Measurements from ENCODE around the gene TAS2R4.
A peak's percentile ranks its signal among the peaks of the same experiment; 100 is the strongest.
"Not testable (repeated sequence)": the region's sequence is repeated elsewhere in the genome, so short reads cannot be mapped to it uniquely, and the experiment has no call there.

TAS2R4 gene

DNA sequence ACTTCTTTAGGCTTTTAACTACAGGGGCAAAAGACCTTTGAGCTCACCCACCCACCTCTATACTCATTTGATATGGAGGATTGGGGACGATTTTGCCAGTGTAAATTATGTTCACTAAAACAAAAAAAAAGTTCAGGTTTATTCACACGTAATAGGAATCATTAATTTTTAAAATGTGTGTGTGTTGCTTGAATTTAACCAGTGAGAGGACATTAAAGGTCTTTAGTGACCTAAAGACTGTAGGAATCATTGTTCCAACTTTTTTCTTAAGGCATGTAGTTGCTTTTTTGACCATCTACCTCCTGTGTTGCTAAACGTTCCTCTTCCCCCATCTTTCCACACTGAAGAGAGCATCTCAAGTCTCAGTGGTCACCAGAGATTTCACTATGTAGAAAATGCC is 37.2 kb upstream of the TAS2R4 start:
- DNase-seq (ENCODE audit: low read depth) = no peak
- TF ChIP-seq, protein P1, sequence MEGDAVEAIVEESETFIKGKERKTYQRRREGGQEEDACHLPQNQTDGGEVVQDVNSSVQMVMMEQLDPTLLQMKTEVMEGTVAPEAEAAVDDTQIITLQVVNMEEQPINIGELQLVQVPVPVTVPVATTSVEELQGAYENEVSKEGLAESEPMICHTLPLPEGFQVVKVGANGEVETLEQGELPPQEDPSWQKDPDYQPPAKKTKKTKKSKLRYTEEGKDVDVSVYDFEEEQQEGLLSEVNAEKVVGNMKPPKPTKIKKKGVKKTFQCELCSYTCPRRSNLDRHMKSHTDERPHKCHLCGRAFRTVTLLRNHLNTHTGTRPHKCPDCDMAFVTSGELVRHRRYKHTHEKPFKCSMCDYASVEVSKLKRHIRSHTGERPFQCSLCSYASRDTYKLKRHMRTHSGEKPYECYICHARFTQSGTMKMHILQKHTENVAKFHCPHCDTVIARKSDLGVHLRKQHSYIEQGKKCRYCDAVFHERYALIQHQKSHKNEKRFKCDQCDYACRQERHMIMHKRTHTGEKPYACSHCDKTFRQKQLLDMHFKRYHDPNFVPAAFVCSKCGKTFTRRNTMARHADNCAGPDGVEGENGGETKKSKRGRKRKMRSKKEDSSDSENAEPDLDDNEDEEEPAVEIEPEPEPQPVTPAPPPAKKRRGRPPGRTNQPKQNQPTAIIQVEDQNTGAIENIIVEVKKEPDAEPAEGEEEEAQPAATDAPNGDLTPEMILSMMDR (IDR thresholded peaks at IDR 0.05; ENCODE audit: control insufficient read depth, insufficient read depth, low read depth, low read length, missing control alignments) = no peak
- no peak overlapping the region; the same call in 1 of the 2 replicates for H3K4me3 ChIP-seq (ENCODE audit: control insufficient read depth, low read depth, low read length)

DNA sequence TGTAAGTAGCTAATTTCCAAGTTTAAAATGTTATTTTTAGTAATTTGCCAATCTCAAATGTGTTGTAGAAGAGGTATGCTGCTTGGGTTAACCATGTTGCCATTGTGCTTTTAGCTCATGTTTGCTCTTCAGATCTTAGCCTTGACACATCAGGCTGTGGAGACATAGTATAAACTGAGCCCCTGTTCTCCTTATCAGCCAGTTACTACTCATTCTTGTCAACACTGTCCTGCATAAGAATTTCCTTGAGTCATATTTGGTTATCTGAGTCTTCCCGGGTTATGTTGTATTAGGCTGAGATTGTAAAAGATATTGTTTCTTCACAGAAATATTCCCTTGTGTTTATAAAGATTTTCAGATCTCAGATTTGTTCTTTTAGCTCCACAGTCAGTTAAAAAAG is 34.2 kb upstream of the TAS2R4 start:
- DNase-seq (ENCODE audit: low read depth) = no peak
- H3K4me3 ChIP-seq (ENCODE audit: control insufficient read depth, low read depth, low read length) = no peak overlapping the region
- TF ChIP-seq, protein P1 (IDR thresholded peaks at IDR 0.05; ENCODE audit: control insufficient read depth, insufficient read depth, low read depth, low read length, missing control alignments) = no peak

DNA sequence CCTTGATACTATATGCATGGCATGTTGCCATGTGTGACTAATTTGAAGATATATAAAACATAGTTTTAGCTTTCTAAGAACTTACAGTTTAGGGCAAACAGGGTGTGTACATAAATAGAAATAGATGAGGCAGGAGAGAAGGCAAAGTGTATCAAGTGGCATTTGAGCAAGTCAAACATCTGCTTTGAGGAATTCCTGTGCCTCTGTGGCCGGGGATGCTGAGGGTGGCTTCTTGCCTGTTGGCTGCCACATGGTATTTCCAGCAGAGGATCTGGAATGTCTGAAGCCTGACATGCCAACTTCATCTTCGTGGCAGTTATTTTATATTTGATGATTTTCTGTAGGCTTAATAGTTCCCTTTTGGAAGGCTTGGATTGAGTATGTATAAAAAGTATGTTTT is 32.3 kb upstream of the TAS2R4 start:
- TF ChIP-seq, protein P1 (IDR thresholded peaks at IDR 0.05; ENCODE audit: control insufficient read depth, insufficient read depth, low read depth, low read length, missing control alignments) = no peak
- DNase-seq (ENCODE audit: low read depth) = no peak
- no peak overlapping the region for H3K4me3 ChIP-seq (ENCODE audit: control insufficient read depth, low read depth, low read length)

DNA sequence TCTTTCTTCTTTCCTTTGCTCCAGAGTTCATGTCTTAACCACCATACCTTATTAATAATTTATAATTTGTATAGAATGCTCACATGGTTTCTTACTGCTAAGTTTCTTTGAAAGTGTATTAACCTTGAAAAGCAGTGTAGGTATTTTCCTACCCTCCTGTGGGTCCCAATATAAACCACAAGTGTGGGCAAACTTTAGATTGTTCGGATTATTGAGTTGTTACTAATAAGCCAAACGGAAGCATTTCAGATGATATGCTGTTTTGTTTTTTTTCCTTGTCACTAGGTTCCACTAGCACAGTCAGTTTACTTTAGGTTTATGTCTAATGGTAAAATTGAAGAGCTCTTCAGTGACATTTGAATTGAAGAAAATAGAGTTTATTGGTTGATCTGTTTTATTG is 28.1 kb upstream of the TAS2R4 start:
- TF ChIP-seq, protein P1 (IDR thresholded peaks at IDR 0.05; ENCODE audit: control insufficient read depth, insufficient read depth, low read depth, low read length, missing control alignments) = no peak
- no peak for DNase-seq (ENCODE audit: low read depth)
- H3K4me3 ChIP-seq (ENCODE audit: control insufficient read depth, low read depth, low read length) = no peak overlapping the region

DNA sequence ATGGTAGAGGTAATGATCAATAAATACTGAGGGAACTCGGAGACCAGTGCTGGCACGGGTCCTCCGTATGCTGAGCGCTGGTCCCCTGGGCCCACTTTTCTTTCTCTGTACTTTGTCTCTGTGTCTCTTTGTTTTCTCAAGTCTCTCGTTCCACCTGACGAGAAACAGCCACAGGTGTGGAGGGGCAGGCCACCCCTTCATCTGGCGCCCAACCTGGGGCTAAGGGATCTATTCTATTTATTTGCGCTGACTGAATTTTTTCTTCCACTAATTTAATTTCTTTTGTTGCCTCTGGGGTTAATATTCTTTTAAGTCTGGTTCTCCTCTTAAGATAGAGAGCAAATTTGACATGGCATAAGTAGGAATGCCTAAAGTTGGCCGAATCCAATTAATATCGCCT is 24.6 kb upstream of the TAS2R4 start:
- not testable (repeated sequence) for H3K4me3 ChIP-seq (ENCODE audit: control insufficient read depth, low read depth, low read length); DNase-seq (ENCODE audit: low read depth)

DNA sequence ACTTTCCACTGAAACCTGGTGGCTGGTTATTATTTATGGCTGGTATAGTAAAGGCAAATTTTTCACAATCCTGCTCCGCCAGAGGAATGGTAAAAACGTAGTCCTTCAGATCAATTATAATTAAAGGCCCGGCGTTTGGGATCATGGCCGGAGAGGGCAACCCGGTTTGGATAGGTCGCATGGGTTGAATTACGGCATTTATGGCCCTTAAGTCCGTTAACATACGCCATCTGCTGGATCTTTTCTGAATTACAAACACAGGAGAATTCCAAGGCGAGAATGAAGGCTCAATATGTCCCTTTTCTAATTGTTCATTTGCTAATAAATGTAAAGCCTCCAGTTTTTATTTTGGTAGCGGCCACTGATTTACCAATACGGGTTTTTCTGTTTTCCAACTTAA is 23.8 kb upstream of the TAS2R4 start:
- no peak for DNase-seq (ENCODE audit: low read depth)
- TF ChIP-seq, protein P1 (IDR thresholded peaks at IDR 0.05; ENCODE audit: control insufficient read depth, insufficient read depth, low read depth, low read length, missing control alignments) = peak; percentile 16
- H3K4me3 ChIP-seq (ENCODE audit: control insufficient read depth, low read depth, low read length) = no peak overlapping the region

DNA sequence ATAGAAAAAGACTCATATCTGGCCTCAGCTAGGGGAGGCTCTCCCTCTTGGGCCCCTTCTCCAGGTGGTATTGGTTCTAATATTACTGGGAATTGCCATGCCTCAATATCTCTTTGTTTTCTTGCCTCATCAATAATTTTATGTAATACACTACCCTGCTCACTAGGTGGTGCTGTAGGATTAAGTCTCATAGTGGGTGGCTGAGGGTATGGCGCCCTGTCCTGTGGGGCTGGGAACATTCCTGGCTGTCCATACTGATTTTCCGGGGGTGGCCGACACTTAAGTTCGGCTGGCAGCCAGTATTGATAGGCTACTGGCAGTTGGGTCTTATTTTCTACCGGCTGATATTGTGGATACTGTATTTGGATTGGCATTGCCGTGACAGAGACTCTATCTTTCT is 21.5 kb upstream of the TAS2R4 start:
- H3K4me3 ChIP-seq (ENCODE audit: control insufficient read depth, low read depth, low read length) = no peak overlapping the region
- TF ChIP-seq, protein P1 (IDR thresholded peaks at IDR 0.05; ENCODE audit: control insufficient read depth, insufficient read depth, low read depth, low read length, missing control alignments) = peak; percentile 42
- no peak for DNase-seq (ENCODE audit: low read depth)
